NCI-H345 (cell line): ENCODE results near the gene TEX264.
"Not testable (repeated sequence)": the region's sequence is repeated elsewhere in the genome, so short reads cannot be mapped to it uniquely, and the experiment has no call there.

ENCODE experiments used
- DNase-seq: peaks from one replicate; lab custom pipeline; 2025; lab: John Stamatoyannopoulos, UW

TEX264 gene

GRCh38 chr3:51715977-51716294 lies 44.9 kb downstream of the TEX264 start:
- no peak for DNase-seq

GRCh38 chr3:51716805-51717204 lies 45.8 kb downstream of the TEX264 start:
- no peak for DNase-seq

DNA sequence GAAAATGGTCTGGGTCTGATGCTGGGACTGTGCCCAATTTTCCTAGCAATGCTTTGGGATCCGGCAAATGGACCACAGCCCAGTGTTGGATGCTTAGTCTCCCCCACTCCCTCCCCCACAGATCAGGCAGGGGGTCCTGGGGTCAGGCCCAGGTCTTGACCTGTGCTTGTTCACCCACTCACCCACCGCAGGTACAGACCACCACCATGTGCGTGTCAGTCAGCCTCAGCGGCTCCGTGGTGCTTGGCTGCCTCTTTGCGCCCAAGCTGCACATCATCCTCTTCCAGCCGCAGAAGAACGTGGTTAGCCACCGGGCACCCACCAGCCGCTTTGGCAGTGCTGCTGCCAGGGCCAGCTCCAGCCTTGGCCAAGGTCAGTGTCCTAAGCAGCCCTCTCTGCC lies 46.4 kb downstream of the TEX264 start:
- DNase-seq: no peak

GRCh38 chr3:51717947-51718346 lies 46.9 kb downstream of the TEX264 start:
- no peak for DNase-seq

DNA sequence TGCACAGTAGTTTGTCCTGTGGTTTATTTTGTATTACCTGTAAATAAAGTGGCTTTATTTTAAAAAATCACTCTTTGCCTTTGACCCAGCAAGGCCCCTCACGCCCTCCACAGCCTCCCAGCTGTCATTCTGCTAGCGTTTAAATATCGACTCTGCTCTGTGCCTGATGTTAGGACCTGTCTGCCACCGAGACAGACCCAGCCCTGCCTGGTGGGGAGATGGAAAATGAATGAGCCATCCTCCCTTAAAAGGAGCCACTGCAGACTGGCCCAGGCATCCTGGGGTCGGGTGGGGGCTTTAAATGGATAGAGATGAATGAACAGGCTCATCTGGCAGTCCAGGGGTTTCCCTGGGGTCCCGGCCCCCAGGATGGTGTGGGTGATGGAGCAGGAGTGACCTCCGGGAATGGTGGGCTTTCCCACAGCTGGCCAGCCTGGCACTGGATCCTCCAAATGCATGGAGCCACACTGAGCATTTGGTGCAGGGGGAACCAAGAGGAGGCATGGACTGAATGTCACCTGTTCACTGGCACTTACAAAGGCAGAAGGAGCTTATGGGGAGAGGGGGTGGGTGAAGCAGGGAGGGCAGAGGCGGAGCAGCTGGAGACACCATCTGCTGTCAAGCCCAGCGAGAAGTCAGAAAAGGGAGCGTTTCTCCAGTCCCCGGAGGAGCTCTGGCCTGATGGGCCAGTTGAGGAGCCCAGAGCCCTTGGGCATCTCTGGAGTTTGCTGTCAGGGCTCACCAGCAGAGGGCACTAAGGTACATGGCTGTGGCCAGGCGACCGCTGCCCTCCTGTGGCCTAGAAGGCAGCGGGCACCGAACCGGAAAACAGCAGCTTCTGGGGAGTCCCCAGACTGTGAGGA lies 47.7 kb downstream of the TEX264 start:
- DNase-seq: peak; percentile 43

DNA sequence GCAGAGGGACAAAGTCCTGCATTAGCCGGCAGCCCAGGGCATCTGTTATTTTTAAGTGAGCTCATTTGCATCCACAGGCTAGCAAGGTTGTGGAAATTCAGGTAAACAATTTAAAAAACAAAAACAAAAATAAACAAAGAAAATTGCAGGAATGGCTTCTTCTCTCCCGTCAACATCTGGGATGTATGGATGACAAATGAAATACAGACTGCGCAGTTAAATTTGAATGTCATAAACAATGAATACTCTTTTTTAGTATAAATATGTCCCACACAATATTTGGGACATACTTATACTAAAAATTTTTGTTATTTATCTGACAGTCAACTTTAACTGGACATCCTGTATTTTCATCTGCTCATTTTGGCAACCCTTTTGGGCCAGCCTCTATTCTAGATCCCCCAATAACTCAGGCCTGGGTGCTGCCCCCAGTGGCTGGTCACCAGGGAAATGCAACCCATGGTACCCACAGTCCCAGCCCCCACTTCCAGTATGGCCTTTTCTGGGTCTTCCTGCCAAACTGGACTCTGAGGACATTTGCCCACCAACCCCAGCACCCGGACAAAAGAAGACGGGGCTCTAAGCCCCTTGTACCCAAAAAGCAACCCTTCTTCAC lies 48.5 kb downstream of the TEX264 start:
- DNase-seq: no peak

DNA sequence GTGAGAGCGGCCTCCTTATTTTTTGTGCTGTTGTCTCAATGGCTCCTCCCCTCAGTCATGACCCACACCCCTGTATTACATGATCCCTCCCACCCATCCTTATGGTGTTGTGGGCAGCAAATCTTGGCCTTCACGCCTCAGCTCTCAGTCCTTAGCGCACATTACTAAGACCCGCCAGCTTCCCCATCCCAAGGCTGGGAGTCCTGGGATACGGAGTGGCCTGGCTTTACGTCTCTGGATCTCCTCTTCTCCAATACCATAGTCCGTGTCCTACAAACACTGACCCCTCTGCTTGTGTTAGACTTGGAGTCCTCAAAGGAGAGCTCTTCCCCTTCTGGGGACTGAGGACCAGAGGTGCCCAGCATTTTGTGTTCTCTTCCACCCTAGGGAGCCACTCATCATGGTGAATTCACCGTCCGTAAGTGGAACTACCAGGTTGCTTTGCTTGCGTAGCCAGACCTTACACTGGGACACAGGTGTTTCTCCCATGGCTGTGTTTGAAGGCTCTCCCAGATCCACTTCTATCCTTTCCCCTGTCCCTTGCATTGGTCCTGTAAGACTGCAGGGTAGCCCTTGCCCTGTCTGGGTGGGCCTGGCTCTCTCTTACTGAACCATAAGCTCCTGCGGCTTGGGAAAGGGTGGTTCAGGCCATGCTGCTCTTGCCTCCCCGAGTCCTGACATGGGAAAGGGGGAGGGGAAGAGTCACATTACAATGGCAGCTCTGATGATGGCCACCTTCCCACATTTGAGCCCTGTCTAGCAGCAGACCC lies 49.4 kb downstream of the TEX264 start:
- DNase-seq: no peak

DNA sequence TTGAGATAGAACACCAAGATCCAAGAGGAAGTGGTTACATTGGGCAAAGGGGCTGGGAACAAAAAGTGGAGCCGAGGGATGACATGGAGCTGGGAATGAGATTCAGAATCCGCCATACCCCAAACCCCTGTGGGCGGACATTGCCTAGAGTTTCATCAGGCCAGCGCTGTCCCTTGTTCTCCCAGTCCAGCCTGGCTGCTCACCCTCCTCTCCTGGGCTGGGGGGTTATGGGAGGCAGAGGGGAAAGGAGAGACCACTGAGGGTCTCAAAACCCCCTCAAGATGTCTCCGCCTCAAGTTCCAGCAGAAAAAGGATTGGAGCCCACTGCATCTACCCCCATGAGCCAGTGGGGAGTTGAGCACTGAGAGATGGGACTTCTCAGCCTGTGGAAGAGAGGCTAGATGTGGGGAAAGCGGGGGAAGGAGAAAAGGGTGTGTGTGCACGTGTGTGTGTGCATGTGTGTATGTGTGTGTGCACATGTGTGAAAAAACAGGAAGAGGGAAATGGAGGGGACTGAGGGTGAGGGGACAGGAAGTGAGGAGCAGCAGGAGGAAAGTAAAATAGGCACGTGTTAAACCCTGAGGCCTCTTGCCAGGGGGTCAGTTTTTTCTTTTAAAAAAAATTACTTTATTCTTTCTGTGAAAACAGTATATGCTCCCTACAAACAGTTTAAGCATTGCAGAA lies 50.2 kb downstream of the TEX264 start:
- DNase-seq: no peak

GRCh38 chr3:51722362-51722761 lies 51.3 kb downstream of the TEX264 start:
- no peak for DNase-seq

GRCh38 chr3:51727500-51727899 lies 56.4 kb downstream of the TEX264 start:
- DNase-seq: no peak

- DNase-seq: no peak
Observed at GRCh38 chr3:51729042-51729633, 58.1 kb downstream of the TEX264 start.

DNA sequence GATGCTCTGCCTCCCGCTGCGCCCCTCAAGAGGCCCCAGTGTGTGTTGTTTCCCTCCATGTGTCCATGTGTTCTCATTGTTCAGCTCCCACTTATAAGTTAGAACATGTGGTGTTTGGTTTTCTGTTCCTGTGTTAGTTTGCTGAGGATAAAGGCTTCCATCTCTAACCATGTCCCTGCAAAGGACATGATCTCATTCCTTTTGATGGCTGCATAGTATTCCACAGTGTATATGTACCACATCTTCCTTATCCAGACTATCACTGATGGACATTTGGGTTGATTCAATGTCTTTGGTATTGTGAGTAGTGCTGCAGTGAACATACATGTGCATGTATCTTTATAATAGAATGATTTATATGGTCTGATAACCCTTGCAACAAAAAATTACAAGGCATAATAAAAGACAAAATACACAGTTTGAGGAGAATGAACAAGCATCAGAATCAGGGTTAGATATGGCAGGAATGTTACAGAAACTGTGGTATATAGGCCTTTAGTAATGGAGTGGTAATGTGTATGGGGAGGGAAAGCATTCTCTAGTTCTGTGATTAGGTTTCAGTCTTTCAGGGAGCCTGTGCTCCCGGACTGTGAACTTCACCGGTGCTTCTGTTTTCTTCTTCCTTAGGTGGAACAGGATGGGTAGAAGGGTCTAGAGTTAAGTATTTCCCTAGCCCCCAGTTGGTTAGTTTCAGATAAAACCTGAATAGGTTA lies 63.0 kb downstream of the TEX264 start:
- DNase-seq: no peak

DNA sequence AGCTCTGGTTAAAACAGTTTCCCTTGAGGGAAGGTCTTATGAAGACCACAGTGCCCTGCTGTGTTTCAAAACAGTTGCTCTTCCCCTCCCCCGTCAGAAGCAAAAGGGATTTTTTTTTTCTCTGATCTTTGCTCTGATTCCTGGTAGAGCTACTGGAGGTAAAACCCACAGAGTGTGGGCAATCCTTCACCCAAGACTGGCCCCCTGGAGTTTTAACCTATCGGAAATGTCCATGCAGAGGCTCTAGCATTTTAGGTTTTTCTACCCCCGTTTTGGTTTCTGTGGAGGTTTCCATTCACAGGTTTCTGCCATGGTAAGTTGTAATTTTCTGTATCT lies 63.5 kb downstream of the TEX264 start:
- no peak for DNase-seq

DNA sequence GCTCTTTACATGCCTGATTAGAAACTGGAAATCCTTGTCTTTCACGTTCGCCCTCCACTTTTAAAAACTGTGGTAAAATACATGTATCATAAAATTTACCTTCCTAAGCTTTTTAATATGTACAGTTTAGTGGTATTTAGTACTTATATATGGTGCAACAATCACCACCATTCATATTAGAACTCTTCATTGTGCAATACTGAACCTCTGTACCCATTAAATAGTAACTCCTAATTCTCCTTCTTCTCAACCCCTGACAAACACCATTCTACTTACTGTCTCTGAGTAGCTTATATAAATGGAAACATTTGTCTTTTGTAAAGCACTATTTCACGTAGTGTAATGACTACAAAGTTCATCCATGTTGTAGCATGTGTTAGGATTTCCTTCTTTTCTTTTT lies 64.0 kb downstream of the TEX264 start:
- DNase-seq: no peak

- no peak for DNase-seq
Observed at GRCh38 chr3:51735950-51736349, 64.9 kb downstream of the TEX264 start.

DNA sequence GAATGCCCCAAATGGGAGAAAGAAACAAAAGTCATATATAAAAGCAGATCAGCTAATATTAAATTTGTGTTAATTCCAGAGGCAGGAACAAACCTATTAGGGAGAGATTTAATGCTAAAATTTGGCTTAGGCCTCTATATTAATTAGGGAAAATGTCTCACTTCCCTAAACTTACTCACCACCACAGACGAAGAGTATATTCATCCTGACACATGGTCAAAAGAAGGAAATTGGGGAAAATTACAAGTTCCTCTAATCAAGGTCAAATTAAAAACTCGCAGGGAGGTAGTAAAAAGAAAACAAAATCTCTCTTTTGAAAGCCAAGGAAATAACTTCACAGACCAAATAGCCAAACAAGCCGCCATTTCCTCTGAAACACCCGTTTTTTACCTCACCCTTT lies 68.1 kb downstream of the TEX264 start:
- DNase-seq: no peak

- not testable (repeated sequence) for DNase-seq
Observed at GRCh38 chr3:51742320-51742719, 71.3 kb downstream of the TEX264 start.

- DNase-seq: not testable (repeated sequence)
Observed at GRCh38 chr3:51742978-51743377, 71.9 kb downstream of the TEX264 start.

GRCh38 chr3:51747840-51748239 lies 76.8 kb downstream of the TEX264 start:
- no peak for DNase-seq

DNA sequence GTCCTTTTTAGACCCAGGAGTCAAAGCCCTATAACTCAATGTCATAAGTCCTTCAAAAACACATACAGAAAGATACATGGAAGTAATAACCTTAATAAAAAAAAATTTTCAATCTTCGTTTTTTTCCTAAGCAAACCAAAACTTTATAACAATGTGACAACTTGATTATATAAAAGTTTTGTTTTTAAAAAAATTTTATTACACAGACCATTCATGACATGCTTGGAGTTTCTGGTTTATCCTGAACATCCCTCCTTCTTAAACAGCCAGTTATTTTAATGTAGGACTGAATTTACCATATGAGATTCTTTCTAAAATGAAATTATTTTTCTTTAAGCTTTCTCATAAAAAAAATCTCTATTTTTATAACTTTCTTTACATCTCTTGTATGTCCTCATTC lies 77.3 kb downstream of the TEX264 start:
- no peak for DNase-seq

- DNase-seq: no peak
Observed at GRCh38 chr3:51750878-51751277, 79.8 kb downstream of the TEX264 start.

- no peak for DNase-seq
Observed at GRCh38 chr3:51751287-51751686, 80.2 kb downstream of the TEX264 start.
